Measurements from ENCODE around the gene SOX8. TPM values are rescaled to one million over a fixed set of nuclear protein-coding genes. Genes with fewer than 3 reads are reported as not detected.

Gene SOX8
- total RNA-seq, 1 experiment from 2014 or later: 0.14 TPM

DNA sequence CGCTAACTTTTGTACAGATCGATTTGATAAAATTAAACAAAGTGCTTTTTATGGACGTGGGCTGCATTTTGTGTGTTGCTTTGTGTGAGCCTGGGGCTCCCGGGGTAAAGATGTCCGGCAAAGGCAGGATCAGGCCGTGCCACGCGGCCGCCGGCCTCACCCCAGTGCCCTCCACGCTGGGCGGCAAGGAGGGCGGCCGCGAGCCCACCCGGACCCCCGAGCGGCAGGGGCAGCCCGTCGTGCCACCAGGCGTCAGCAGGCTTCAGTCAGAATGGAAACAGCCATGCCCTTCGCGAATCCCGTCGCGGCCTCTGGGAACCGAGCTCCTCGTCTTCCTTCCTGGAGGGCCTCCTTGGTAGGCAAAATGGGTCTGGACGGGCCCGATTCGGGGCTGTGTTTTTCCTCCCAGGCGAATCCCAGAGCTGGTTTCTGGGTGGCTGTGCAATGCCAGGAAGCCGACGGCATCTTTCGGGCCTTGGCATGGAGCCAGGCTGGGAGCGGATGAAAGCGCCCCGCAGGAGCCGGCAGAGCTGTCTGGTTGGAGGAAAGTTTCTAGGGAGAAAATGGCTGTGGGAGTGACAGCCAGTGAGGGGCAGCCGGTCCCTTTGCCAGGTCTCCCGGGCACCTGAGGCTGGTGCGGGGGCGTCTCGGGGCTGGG lies 5.5 kb downstream of the SOX8 start:
- DNase-seq (ENCODE audit: low spot score): no peak

DNA sequence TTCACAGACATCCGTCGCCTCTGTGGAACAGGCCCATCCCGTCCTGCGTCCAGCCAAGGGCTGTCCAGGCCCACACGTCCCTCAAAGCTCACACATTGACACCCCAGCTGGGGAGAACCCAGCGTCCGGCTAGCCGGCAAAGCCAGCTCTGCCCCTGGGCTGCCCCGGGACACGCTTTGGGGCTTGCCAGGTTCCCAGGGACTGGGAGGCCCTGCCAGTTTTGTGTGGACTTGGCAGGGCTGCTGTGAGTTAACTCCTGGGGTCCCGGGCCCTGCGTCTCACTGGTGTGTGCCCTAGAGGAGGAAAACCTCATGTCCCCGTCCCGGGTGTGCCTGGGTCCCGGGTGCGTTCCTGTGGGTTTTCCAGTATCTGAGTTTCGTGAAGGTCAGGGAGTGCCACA lies 6.3 kb downstream of the SOX8 start:
- DNase-seq (ENCODE audit: low spot score): no peak

DNA sequence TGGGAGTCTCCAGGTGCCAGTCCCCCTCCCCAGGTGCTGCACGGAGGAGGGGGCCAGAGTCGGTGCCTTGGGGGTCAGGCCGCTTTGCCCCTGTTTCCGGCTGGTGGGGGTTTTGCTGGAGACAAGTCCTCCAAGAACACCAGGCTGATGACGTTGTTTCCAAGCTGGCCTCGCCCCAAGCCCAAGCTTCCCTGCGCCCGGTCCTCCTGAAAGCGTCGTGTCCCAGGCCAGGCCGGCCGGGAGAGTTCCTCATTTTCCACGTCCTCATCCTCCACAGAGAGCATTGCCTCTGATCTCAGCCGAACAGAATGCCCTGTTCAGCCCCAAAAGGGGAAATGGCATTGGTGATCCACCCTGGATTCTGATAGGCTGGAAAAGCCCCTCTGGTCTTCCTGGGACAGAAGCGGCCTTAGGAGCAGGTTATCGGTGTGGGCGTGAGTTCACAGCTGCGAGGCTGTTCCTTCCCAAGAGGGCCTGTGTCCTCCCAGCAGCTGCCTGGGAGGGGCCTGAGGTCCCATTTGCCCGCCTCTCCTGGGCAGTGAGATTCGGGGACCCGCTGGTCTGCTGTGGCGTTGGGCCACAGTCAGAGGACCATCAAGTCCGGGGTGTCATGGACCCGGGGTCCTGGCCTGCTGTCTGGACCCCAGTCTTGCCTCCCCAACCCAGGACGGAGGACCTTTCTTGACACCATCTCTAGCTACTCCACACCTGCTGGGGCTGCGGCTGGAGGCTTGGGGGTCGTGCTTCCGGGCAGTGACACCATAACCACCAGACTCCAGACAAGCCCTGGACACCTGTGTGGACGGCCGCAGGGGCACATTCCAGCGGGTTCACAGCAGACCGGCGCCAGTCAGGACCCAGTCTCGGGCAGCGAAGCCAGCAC lies 7.1 kb downstream of the SOX8 start:
- no peak for DNase-seq (ENCODE audit: low spot score)

DNA sequence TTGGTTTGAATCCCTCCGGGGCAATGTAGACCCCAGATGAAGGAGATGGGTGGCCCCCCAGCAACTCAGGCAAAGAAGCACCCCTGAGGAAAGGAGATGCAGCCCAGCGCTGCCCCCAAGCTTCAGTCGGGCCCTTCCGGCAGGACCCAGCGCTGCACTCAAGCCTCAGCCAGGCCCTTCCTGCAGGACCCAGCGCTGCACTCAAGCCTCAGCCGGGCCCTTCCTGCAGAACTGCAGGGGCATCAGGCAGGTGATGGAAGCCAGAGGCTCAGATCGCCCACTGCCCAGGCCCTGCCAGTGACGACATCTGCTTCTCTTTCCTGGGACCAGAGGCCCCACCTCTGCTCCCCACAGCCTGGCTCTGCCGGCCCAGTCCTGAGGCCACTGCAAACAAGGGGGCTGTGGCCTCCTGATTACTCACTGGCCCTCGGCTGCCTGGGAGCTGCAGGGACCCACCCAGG lies 7.8 kb downstream of the SOX8 start:
- DNase-seq (ENCODE audit: low spot score): no peak

DNA sequence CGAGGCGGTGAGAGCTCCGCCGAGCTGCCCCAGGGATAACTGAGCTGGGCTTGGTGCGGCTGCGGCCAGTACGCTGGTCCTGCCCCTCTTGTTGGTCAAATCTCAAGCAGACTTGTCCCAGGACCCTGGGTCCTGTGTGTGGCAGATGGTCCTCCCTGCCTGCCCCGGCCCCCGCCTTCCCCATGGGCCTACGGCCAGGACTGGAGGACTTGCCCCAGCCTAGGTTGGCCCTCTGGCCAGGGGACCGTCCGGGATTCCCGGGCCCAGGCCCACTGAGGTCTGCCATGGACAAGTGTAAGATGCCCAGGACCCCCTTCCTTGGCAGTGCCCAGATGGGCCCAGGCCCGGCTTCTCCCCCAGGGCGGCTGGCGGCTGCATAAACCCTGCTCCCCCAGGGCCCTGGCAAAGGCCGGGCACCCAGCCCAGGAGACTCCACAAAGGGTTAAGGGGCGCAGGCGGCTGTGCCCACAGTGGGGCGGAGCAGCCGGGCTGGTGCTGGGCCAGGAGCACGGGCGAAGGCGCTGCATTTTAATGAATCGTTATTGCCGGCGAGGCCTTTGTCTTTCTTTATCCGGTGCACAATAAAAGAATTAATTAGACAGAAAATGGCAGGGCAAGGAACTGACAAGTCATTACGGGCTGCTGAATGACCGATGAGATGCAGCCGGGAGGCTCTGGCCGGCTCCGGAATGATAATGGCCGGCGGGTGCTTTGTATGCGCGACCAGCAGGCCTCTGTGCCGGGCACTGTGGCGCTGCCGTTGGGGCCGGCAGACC lies 9.1 kb downstream of the SOX8 start:
- no peak for DNase-seq (ENCODE audit: low spot score)

DNA sequence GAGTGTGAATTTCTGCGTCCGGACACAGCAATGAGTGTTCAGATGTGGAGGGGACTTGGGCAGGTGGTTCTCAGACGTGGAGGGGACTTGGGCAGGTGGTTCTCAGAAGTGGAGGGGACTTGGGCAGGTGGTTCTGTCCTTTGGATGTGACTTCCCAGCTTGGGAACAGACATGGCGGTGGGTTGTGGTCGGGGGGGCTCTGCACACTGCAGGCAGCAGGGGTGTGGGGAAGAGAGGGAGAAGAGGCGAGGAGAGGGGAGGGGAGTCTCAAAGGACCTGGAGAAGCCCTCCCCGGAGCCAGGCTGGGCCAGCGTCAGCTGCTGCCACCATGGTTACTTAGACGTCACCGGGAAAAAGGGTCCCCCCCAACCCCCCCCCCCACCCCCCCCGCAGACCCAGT lies 9.8 kb downstream of the SOX8 start:
- no peak for DNase-seq (ENCODE audit: low spot score)

DNA sequence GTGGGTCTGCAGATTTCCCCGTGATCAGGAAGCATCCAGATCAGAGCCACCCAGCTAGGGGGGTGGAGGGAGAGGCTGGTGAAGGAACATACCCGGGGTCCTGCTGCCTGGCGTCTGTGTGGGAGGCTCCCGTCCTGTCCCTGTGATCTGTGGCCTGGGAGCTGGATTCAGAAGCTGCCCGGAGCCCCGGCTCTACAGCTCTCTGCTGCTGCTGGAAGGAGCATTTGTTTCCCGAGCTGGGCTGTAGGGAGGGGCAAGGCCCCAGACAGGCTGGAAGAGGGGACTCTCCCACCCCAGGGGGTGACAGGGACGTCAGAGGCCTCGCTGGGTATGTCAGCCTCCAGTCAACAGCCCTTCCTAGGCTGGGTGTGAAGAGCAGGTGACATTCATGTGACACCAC lies 10.2 kb downstream of the SOX8 start:
- DNase-seq (ENCODE audit: low spot score): no peak

DNA sequence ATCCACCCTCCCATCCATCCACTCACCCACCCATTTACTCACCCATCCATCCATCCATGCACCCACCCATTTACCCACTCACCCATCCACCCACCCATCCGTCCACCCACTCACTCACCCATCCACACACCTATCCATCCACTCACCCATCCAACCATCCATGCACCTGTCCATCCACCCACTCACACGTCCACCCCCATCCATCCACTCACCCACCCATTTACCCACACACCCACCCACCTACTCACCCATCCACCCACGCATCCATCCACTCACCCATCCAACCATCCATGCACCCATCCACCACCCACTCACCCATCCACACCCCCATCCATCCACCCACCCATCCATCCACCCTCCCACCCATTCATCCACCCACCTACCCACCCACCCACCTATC lies 12.2 kb downstream of the SOX8 start:
- DNase-seq (ENCODE audit: low spot score): no peak

DNA sequence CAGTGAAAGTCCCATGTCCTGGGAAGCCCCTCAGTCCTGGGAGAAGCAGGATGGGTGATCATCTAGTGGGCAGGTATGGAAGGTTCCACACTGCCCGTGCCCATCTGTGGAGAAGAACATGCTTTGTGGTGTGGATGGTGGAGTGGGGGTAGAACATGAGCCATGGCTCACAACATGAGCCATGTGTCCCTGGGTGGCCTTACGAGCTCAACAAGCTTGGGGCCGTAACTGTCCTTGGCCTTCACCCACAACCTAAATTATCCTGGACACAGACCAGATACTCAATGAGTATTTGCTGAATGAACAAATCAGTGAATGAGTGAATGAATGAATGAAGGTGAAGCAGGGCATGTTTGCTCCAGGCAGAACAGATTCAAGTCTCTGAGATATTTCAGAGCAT lies 13.5 kb downstream of the SOX8 start:
- peak; percentile 38 for DNase-seq (ENCODE audit: low spot score)

DNA sequence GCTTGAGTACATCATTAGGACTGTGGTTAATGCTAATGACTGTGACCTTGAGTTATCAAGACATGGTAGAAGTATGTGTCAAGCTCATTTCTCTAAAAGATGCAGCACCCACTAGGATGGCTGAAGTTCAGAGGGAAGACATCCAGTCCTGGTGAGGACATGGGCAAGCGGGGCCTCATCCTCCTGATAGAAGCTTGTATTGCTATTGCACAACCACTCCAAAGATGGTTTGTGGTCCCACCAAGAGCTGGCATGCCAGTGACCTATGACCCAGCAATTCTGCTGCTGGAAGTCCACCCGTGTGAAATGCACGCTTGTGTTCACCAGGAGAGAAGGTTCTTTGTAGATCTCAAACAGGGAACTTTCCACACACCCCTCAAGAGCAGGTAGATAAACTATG lies 14.2 kb downstream of the SOX8 start:
- DNase-seq (ENCODE audit: low spot score): no peak

DNA sequence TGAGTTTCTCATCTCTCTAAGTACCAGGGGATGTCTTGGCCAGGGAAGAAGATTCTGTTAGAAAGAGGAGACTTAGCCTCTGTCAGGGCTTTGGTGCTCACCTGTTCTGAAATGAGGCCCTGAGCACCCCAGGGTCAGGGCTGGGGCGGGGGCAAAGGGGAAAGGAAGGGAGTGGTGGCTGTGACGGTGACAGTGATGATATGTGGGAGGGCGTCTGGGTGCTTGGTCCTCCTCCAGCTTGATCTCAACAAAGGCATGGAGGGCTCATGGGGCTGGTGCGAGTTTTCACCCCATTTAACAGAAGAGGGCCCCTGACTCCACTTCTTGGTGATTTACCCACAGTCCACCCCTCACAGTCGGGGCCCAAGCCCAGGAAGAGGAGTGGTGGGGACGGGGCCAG lies 15.1 kb downstream of the SOX8 start:
- no peak for DNase-seq (ENCODE audit: low spot score)

DNA sequence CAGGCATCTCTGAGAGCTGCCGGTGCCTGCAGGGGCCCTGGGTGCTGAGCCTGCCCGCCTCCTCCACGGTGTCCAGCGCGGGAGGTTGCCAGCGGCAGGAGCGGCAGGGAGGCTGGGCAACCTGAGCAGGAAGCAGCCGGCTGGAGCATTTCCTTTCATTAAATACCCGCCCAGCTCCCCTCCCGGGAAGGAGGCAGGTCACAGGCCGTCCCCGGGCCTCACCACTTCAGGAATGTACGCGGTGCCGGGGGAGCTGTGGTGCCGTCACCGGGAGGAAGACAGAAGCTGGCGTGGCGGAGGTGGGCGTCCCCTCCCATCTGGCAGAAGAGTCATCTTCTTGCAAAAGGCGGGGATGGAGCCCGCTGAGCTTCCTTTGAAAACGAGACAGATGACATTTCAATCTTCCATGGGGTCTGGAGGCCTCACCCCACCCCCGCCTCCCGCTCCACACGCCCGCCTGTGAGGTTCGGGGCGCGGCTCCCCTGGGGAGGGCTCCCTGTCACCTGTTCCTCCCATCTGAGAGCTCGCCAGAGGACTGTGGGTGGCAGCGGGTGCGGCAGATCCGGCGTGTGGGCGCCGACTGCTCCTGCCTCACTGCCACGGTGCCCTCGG lies 16.0 kb downstream of the SOX8 start:
- DNase-seq (ENCODE audit: low spot score): peak; percentile 70

DNA sequence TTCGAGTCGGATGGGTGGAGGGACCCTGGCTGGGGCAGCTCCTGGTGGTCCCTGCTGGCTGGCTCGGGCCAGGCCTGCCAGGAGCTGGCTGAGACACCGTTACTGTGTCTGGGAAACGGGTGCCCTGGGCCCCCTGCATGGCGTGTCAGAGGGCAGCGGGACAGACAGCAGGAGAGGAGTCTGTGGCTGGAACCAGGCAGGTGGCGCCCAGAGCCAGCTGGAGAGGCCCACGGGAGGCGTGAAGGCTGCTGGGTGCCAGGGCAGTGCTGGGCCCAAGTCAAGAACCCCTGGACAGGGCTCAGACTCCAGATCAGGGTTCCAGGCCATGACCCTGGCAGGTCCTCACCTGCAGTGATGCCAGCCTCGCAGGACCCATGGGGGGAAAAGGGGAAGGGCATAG lies 16.6 kb downstream of the SOX8 start:
- no peak for DNase-seq (ENCODE audit: low spot score)

DNA sequence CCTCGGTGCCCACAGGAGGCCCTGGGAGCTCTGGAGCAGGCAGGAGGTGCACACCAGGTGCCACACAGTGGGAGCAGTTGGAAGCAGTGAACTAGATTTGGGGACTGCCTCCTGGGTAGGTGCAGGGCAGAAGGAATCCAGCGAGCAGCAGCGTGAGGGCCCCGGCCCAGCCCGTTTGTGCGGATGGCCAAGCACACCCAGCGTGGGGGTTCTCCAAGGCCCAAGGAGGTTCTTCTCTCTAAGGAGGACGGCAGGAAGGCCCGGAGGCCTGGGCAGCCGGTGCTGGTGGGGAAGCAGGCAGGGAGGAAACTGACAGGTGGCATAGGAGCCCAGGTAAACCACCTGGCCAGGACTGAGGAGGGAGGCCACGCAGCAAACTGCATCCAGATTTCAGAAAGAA lies 17.0 kb downstream of the SOX8 start:
- no peak for DNase-seq (ENCODE audit: low spot score)

DNA sequence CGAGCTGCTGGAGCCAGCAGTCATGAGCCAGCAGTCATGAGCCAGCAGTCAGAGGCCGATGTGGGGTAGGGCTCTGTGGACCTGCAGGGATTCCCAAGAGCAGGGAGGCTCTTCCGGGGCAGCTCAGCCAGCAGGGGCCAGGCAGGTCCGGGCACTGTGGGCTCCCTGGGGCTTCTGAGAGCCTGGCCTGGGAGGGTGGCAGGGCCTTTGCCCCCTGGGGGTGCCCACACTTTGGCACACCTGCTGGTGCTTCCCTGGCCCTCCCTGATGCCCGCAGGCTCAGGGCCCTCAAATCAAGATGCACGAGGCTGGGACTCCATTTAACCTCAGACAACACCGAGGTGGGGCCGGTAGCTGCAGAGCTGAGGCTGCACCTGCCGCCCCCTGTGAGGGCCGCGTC lies 18.1 kb downstream of the SOX8 start:
- DNase-seq (ENCODE audit: low spot score): no peak

DNA sequence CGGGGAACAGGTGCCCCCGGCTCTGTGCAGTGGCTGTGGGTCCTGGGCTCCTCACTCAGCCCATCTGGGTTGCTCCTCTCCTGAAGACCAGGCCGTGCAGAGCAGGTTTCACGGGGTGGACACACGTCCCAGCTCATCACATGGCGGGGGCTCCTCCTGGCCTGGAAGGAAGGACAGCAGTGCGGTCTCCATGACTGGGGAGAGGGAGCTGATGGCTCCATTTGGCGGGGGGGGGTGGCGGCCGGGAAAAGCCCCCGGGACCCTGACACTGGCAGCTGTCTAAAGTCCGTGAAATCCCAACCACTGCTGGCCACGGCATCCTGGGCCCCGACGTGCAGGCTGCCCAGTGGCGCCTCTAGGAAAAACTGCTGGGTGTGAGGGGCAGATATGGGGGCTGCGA lies 19.0 kb downstream of the SOX8 start:
- DNase-seq (ENCODE audit: low spot score): no peak

DNA sequence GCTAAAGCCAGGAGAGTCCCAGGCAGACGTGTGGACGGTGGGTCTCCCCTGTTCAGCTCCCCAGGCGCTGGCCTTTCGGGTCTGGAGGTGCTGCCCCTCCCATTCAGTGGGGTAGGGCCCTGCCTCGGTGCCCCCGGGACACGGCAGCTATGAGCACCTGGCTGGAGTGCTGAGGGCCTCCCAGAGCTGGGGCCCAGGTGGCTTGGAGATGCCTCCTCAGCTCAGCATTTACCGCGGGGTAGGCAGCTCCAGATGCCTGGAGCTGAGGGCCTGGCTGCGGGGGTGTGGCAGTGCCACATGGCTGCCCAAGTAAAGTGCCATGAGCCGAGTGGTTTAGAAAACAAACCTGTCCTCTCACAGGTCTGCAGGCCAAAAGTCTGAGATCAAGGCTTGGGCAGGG lies 19.5 kb downstream of the SOX8 start:
- DNase-seq (ENCODE audit: low spot score): no peak

DNA sequence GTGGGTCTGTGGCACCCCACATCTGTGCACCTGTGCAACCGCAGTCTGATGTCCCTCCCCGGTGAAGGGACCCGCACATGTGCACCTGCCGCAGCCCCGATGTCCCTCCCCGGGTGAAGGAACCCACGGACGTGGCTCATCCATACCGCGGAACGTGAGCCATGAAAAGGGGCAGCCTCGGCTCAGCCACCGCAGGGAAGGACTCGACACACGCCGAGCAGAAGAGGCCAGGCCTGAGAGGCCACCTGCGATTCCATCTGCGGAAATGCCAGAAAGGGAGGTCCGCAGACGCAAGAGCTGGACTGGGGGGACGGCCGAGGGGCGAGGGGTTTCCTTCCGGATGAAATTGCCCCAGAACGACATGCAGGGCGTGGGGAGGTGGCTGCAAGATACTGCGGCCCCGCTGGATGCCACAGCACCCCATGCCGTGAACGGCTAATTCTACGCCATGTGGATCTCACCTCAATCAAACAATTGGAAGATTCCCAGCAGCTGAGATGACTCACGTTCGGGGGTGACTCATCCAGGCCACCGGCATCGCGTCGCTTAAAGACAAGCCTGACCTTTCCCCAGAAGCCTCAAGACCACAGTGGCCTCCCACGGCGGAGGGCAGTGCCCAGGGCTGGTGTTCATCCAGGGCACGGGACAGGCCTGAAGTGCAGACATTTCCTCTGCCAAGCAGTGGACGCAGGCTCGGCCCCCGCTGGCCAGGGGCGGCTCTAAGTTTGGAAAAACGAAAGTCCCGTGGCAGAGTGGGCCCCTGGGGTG lies 21.0 kb downstream of the SOX8 start:
- DNase-seq (ENCODE audit: low spot score): peak; percentile 98

DNA sequence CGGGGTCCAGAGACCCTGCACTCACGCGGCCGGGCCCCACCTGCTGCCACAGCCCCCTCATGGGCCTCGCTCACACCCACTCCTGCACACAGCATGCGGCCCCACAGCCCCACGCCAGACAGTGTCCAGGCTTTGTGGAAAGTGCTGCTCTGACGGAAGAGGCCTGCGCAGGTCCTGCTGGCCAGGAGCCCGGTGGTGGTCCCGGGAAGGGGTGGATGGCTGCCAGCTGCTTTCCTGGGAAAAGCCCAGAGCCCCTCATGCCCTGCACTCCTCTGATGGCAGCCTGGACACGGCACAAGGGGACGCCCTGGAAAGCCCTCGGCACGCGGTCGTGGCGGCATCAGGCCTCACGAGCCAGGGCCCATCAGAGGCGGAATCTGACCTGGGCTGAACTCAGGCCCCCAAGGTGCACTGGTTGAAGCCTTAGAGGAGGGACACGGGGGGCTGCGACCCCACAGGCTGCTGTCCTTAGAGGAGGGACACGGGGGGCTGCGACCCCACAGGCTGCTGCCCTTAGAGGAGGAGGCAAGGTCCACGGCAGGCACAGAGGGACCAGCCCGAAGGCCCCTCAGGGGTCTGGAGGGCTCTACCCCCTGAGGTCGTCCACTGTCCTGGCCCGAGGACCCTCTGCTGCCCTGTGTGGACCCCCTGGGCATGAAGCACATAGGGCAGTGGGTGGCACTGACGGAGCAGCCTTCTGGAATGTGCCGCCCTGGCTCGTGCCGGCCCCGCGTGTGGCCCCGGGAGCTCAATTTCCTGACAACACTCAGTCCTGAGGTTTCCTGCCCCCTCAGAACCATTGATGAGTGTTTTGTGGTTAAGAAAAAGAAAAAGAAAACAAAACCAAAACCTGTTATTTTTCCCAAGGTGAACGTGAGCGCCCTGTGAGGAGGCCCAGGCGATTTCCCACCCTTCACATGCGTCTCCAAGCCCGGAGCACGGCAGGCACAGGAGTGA lies 22.1 kb downstream of the SOX8 start:
- DNase-seq (ENCODE audit: low spot score): peak; percentile 69

DNA sequence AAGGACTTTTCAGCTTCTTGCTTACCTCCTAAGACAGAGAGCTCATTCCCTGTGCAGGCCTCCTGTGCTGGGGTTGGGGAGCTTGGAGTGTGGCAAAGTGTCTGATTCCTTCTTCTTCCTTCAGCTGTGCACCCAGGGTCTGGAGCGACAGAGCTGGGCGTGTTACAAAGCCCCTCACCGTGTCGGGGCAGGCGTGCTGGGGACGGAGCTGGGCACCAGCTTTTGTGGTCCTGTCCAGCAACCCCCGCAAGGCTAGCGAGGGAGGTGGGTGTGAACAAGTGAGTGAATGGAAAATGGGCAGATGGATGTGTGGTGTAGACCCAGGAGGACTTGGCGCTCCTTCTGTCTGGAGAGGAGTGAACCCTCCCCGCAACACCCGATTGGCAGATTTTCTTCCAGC lies 23.7 kb downstream of the SOX8 start:
- no peak for DNase-seq (ENCODE audit: low spot score)

Data from A172 (cell line).